ENCODE measurements around the gene PDCD1.

DNA sequence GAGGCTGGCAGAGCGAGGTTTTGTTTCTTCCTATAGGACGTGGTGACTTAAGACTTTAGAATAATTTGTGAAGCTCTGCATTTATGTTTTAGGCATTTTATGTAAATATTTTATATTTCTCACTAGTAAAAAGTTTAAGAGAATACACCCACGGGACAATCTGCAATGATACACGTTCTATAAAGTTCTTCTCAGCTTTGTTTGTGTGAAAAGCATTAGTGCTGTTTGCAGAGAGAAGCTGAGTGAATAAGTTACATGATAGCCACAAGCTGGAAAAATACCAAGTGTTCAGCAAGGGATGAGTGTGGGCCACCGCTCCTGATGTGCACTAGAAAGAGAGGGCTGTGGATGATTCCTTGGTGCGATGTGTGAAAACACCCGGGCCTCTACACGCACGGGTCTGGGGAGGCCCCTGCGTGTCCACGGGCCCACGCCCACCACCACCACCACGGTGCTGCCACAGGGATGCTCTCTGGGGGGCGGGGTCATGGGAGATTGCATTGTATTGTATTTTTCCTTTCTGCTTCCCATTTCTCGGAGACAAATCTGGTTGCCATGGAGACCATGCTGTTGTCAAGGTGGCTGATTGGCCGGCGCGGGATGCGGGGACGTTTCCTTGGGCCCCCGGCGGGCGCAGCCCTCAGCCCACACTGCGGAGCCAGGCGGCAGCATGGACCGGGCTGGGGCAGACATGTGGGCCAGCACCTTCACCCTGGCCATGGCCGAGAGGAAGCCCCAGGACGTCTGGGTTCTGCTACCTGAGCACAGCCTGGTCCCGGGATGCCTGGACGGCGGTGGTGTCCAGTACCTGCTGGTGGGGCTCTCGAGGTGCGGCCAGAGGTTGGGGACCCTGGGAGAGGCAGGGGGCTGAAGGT is 10.6 kb upstream of the PDCD1 start, which contains the start of gene RTP5:
- TF ChIP-seq, protein P1, sequence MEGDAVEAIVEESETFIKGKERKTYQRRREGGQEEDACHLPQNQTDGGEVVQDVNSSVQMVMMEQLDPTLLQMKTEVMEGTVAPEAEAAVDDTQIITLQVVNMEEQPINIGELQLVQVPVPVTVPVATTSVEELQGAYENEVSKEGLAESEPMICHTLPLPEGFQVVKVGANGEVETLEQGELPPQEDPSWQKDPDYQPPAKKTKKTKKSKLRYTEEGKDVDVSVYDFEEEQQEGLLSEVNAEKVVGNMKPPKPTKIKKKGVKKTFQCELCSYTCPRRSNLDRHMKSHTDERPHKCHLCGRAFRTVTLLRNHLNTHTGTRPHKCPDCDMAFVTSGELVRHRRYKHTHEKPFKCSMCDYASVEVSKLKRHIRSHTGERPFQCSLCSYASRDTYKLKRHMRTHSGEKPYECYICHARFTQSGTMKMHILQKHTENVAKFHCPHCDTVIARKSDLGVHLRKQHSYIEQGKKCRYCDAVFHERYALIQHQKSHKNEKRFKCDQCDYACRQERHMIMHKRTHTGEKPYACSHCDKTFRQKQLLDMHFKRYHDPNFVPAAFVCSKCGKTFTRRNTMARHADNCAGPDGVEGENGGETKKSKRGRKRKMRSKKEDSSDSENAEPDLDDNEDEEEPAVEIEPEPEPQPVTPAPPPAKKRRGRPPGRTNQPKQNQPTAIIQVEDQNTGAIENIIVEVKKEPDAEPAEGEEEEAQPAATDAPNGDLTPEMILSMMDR (IDR thresholded peaks at IDR 0.05): no peak
- TF ChIP-seq POLR2A (IDR thresholded peaks at IDR 0.05): no peak

Data from esophagus squamous epithelium (tissue), 4 donors.